GM19468 (cell line): ENCODE results near the gene PROM2.

Experiments used
- ATAC-seq: cut with Tn5 transposase; IDR thresholded peaks from one replicate; pipeline ENCODE4 v1.9.1; 2021; ENCODE audit warnings: mild to moderate bottlenecking, moderate library complexity, moderate number of reproducible peaks; ENCODE audit not compliant: unreplicated experiment; ENCODE audit errors: extremely low read depth

The PROM2 gene

GRCh38 chr2:95317665-95318425, 43.6 kb downstream of the PROM2 start:
- no peak for ATAC-seq

- no peak for ATAC-seq
These were observed 44.4 kb downstream of the PROM2 start for GRCh38 chr2:95318431-95319220.

- no peak for ATAC-seq
These were observed 45.5 kb downstream of the PROM2 start for GRCh38 chr2:95319481-95320343.

- no peak for ATAC-seq
These were observed 46.1 kb downstream of the PROM2 start for GRCh38 chr2:95320344-95320712.

- no peak for ATAC-seq
These were observed 46.9 kb downstream of the PROM2 start for GRCh38 chr2:95320986-95321767.

GRCh38 chr2:95323347-95324155, 49.3 kb downstream of the PROM2 start:
- no peak for ATAC-seq

- ATAC-seq, result no peak
These were observed 50.8 kb downstream of the PROM2 start for GRCh38 chr2:95325026-95325425.

- ATAC-seq, result no peak
These were observed 51.6 kb downstream of the PROM2 start for GRCh38 chr2:95325590-95326432.

- ATAC-seq, result no peak
These were observed 52.3 kb downstream of the PROM2 start for GRCh38 chr2:95326433-95327140.

GRCh38 chr2:95327861-95328260, 53.6 kb downstream of the PROM2 start:
- ATAC-seq, result no peak

- ATAC-seq, result no peak
These were observed 54.3 kb downstream of the PROM2 start for GRCh38 chr2:95328358-95329125.

- no peak for ATAC-seq
These were observed 55.2 kb downstream of the PROM2 start for GRCh38 chr2:95329401-95329800.

- no peak for ATAC-seq
These were observed 55.9 kb downstream of the PROM2 start for GRCh38 chr2:95329891-95330793.

- no peak for ATAC-seq
These were observed 56.6 kb downstream of the PROM2 start for GRCh38 chr2:95330794-95331338.

GRCh38 chr2:95331606-95332005, 57.4 kb downstream of the PROM2 start:
- ATAC-seq, result no peak

- no peak for ATAC-seq
These were observed 57.8 kb downstream of the PROM2 start for GRCh38 chr2:95332036-95332435.
